ENCODE results near the gene ANKMY2. TPM values are rescaled to one million over a fixed set of nuclear protein-coding genes. Genes with fewer than 3 reads are reported as not detected.
A peak's percentile ranks its signal among the peaks of the same experiment; 100 is the strongest.
"Not testable (repeated sequence)": the region's sequence is repeated elsewhere in the genome, so short reads cannot be mapped to it uniquely, and the experiment has no call there.

Gene ANKMY2
- total RNA-seq, 1 experiment from 2014 or later = 29.1 TPM

GRCh38 chr7:16598015-16598414 lies 47.5 kb downstream of the ANKMY2 start:
- DNase-seq (ENCODE audit: low read depth, low spot score) = no peak
- in situ Hi-C loops (cut with HindIII; ENCODE audit: low pct_unique_long_range_greater_than_20kb, low sequenced_read_pairs) = no loop called here

GRCh38 chr7:16595596-16595995 lies 50.0 kb downstream of the ANKMY2 start:
- in situ Hi-C loops (cut with HindIII; ENCODE audit: low pct_unique_long_range_greater_than_20kb, low sequenced_read_pairs); DNase-seq (ENCODE audit: low read depth, low spot score): not testable (repeated sequence)

- no peak for DNase-seq (ENCODE audit: low read depth, low spot score)
- in situ Hi-C loops (cut with HindIII; ENCODE audit: low pct_unique_long_range_greater_than_20kb, low sequenced_read_pairs) = no loop called here
Measured at GRCh38 chr7:16594676-16595075, 50.9 kb downstream of the ANKMY2 start.

- DNase-seq (ENCODE audit: low read depth, low spot score) = no peak
- in situ Hi-C loops (cut with HindIII; ENCODE audit: low pct_unique_long_range_greater_than_20kb, low sequenced_read_pairs) = no loop called here
Measured at GRCh38 chr7:16594061-16594460, 51.5 kb downstream of the ANKMY2 start.

GRCh38 chr7:16592395-16592794 lies 53.2 kb downstream of the ANKMY2 start:
- in situ Hi-C loops (cut with HindIII; ENCODE audit: low pct_unique_long_range_greater_than_20kb, low sequenced_read_pairs) = no loop called here
- DNase-seq (ENCODE audit: low read depth, low spot score) = no peak

- in situ Hi-C loops (cut with HindIII; ENCODE audit: low pct_unique_long_range_greater_than_20kb, low sequenced_read_pairs) = no loop called here
- peak; percentile 41 for DNase-seq (ENCODE audit: low read depth, low spot score)
Measured at GRCh38 chr7:16590424-16590823, 55.1 kb downstream of the ANKMY2 start.

- no peak for DNase-seq (ENCODE audit: low read depth, low spot score)
- in situ Hi-C loops (cut with HindIII; ENCODE audit: low pct_unique_long_range_greater_than_20kb, low sequenced_read_pairs) = no loop called here
Measured at GRCh38 chr7:16589881-16590280, 55.7 kb downstream of the ANKMY2 start.

- in situ Hi-C loops (cut with HindIII; ENCODE audit: low pct_unique_long_range_greater_than_20kb, low sequenced_read_pairs) = no loop called here
- DNase-seq (ENCODE audit: low read depth, low spot score) = no peak
Measured at GRCh38 chr7:16587790-16588189, 57.8 kb downstream of the ANKMY2 start.

GRCh38 chr7:16587129-16587528 lies 58.4 kb downstream of the ANKMY2 start:
- in situ Hi-C loops (cut with HindIII; ENCODE audit: low pct_unique_long_range_greater_than_20kb, low sequenced_read_pairs) = no loop called here

GRCh38 chr7:16586081-16586874 lies 59.3 kb downstream of the ANKMY2 start:
- no peak for DNase-seq (ENCODE audit: low read depth, low spot score)
- in situ Hi-C loops (cut with HindIII; ENCODE audit: low pct_unique_long_range_greater_than_20kb, low sequenced_read_pairs) = no loop called here

More at GRCh38 chr7:16587129-16587528, 58.4 kb downstream of the ANKMY2 start:
- DNase-seq (ENCODE audit: low read depth, low spot score) = no peak

- DNase-seq (ENCODE audit: low read depth, low spot score) = no peak
- in situ Hi-C loops (cut with HindIII; ENCODE audit: low pct_unique_long_range_greater_than_20kb, low sequenced_read_pairs) = no loop called here
Measured at GRCh38 chr7:16585540-16585939, 60.0 kb downstream of the ANKMY2 start.

- DNase-seq (ENCODE audit: low read depth, low spot score) = no peak
- in situ Hi-C loops (cut with HindIII; ENCODE audit: low pct_unique_long_range_greater_than_20kb, low sequenced_read_pairs) = no loop called here
Measured at GRCh38 chr7:16583834-16584233, 61.7 kb downstream of the ANKMY2 start.

GRCh38 chr7:16581286-16581685 lies 64.3 kb downstream of the ANKMY2 start:
- DNase-seq (ENCODE audit: low read depth, low spot score) = no peak
- in situ Hi-C loops (cut with HindIII; ENCODE audit: low pct_unique_long_range_greater_than_20kb, low sequenced_read_pairs) = no loop called here

GRCh38 chr7:16579216-16579615 lies 66.3 kb downstream of the ANKMY2 start:
- DNase-seq (ENCODE audit: low read depth, low spot score) = no peak
- in situ Hi-C loops (cut with HindIII; ENCODE audit: low pct_unique_long_range_greater_than_20kb, low sequenced_read_pairs) = no loop called here

GRCh38 chr7:16571941-16572340 lies 73.6 kb downstream of the ANKMY2 start:
- DNase-seq (ENCODE audit: low read depth, low spot score) = no peak
- in situ Hi-C loops (cut with HindIII; ENCODE audit: low pct_unique_long_range_greater_than_20kb, low sequenced_read_pairs) = loop anchor here (25.0 kb wide), 1 partner anchor 135 kb away; no protein-coding TSS in a partner anchor

GRCh38 chr7:16564909-16565426 lies 80.6 kb downstream of the ANKMY2 start:
- in situ Hi-C loops (cut with HindIII; ENCODE audit: low pct_unique_long_range_greater_than_20kb, low sequenced_read_pairs) = loop anchor here (25.0 kb wide), 1 partner anchor 128 kb away; no protein-coding TSS in a partner anchor
- peak; percentile 77 for DNase-seq (ENCODE audit: low read depth, low spot score)

- DNase-seq (ENCODE audit: low read depth, low spot score) = no peak
- in situ Hi-C loops (cut with HindIII; ENCODE audit: low pct_unique_long_range_greater_than_20kb, low sequenced_read_pairs) = loop anchor here (25.0 kb wide), 1 partner anchor 127 kb away; no protein-coding TSS in a partner anchor
Measured at GRCh38 chr7:16564023-16564380, 81.6 kb downstream of the ANKMY2 start.

GRCh38 chr7:16563281-16564022 lies 82.1 kb downstream of the ANKMY2 start:
- no peak for DNase-seq (ENCODE audit: low read depth, low spot score)
- in situ Hi-C loops (cut with HindIII; ENCODE audit: low pct_unique_long_range_greater_than_20kb, low sequenced_read_pairs) = loop anchor here (25.0 kb wide), 1 partner anchor 126 kb away; no protein-coding TSS in a partner anchor
